GM19463 (cell line): ENCODE results near the gene SS18L1.
A peak's percentile ranks its signal among the peaks of the same experiment; 100 is the strongest.
"Not testable (repeated sequence)": the region's sequence is repeated elsewhere in the genome, so short reads cannot be mapped to it uniquely, and the experiment has no call there.

ENCODE experiments used
- ATAC-seq: cut with Tn5 transposase; IDR thresholded peaks from one replicate; pipeline ENCODE4 v1.9.1; 2021; ENCODE audit warnings: mild to moderate bottlenecking, moderate library complexity; ENCODE audit not compliant: unreplicated experiment

Gene SS18L1

DNA sequence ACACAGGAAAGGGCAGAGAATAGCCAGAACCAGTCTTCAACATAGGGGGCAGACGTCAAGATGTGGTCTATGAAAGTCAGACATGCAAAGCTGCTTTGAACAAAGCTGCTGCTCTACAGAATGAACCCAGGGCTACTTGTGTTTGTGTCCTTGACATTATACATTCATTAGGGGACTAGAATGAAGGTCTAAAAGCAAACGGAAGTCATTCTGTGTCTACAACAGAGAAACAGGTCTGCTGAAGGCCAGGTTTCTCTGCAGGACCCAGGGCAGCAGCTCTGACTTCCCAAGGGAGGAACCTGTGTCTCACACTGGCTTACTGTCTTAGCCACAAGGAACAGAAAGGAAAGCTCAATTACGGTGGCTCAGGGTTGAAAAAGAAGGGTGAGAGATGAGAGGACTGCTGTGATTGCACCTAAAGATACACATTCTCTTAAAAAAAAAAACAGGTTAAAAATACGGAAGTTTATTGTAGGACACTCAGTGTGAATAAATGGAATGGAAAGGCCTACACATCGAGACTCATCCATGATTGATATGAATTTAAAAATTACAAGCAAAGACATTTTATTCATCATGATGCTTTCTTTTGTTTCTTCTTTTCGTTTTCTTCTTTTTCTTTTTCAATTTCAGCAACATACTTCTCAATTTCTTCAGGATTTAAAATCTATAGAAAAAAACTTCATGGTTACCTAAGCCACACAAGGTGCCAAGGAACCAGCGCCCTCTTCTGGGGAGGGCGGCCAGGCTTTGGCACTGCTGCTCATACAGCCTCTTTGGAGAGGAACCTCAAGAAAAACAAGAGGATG lies 7.1 kb upstream of the SS18L1 start:
- no peak for ATAC-seq

DNA sequence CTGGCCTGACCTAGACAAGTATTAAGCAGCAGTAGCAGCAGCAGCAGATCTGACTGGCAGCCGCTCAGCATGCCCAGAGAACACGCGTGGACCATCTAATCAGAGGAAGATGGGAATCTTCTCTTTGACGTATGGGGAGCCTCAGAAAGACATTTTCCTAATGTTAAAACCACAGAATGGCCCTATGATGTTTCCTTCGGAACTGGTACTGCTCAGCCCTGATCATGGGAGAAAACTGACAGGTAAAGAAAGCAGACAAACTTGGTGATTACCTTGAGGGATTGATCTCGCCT lies 6.5 kb upstream of the SS18L1 start:
- ATAC-seq, result no peak

DNA sequence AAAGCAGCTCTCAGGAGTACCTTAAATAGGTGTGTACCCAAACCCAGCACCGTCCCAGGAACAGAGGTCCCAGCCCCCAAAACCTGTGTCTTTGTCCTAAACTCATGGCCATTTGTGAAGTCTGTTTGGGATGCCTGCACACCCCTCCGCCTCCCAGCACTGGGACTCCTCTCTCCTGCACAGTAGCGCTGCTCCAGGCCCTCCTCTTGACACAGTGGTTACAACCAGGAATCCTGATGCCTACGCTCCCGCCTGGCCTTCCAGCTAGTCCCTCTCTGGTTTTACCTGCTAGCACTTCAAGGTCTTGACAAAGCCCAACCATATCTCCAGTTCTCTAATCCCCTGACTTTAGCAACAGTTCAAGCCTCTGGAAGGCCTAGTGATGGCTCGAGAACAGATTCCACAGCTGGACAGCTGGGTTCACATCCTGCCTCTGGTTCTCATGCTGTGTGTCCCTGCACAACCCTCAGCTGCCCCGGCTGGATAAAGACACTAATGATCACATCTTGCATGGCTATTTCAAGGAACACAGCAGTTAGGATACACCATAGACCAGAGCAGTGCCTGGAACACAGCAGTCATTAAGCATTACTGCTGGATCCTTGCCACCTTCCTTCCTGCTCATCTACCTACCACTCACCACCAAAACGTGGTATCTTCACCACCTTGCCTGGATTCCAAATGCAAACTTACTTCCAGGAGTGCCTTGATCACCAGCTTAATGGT lies 5.9 kb upstream of the SS18L1 start:
- ATAC-seq, result no peak

DNA sequence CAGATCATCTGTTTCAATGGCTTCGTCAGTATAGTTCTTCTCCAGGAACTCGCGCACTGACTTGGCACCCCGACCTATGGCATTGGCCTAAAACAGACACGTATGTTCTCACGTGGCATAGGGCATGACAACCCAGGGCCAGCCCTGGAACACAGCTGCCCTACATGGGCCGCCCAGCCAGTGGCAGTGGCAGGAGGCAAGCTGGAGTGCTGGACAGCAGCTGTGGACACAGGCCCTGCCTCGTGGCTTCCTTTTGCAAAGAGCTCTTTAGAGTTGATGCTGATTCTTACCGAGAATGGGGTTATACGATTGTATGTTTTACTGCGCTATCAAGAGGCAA lies 5.4 kb upstream of the SS18L1 start:
- no peak for ATAC-seq

GRCh38 chr20:62138912-62139311 lies 4.7 kb upstream of the SS18L1 start:
- ATAC-seq, result no peak

DNA sequence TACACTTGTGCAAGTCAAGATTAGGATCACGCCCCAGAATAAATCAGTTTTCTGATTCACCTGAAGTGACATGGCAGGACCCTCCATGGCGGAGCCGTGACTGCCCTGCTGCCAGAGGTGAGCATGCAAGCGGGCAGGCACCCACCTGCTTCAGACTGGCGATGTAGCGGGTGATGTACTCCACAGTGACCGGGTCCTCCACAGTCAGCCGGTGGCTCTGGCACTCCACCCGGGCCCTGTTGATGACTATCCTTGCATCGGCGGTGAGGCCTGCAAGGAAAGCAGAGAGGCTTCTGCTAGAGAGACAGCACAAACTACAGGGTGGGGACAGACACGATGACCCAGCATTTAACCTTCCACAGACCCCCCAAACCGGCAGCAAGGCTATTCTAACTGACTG lies 3.9 kb upstream of the SS18L1 start:
- ATAC-seq, result no peak

DNA sequence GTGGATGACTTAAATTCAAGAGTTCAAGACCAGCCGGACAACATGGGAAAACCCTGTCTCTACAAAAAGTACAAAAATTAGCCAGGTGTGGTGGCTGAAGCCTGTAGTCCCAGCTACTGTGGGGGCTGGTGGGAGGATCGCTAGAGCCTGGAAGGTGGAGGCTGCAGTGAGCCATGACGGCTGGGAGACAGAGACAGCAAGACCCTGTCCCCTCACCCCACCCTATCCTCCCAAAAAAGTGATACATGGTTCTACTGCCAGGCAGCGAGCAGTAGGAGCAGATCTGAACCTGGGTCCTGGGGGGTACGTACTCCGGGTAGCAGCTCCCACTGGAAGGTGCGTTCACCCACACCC lies 2.5 kb upstream of the SS18L1 start:
- ATAC-seq, result no peak

- ATAC-seq, result no peak
Observed at GRCh38 chr20:62141397-62142251, 1.9 kb upstream of the SS18L1 start.

DNA sequence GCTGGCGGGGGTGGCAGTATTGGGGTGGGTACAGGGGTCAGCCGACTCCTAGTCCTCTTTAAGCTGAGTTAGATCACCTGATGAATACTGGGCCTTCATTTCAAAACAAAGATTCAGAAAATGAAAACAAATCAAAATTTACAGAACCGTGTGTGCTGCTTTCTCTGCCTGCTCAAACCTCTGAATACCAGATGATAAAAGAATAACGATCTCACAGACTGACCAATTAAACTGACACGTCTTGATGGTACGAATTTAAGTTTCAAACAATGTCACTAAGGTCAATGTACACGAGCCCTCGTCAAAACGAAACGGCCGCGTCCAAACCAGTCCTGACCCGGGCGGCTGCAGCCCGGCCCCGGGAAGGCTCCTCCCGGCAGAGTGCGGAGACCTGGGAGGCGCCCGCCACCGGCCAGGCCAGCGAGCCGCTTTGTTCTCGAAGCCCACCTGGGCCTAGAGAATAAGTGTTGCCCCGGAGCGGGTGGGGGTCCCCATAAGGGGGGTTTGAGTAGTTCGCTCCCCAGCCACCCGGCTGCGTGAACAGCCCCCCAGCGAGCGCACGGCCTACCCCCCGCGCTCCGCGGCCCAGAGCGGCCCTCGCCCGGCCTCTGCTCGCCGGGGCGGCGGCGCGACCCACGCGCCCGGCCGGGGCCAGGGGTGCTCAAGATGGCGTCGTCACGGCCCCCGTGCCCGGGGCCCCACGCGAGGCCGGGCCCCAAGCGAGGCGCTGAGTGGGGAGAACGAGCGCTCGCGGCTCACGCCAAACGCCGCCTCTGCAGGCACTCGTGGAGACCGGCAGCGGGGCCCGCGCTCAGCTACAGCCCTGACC lies 1.1 kb upstream of the SS18L1 start:
- ATAC-seq, result peak; percentile 8

DNA sequence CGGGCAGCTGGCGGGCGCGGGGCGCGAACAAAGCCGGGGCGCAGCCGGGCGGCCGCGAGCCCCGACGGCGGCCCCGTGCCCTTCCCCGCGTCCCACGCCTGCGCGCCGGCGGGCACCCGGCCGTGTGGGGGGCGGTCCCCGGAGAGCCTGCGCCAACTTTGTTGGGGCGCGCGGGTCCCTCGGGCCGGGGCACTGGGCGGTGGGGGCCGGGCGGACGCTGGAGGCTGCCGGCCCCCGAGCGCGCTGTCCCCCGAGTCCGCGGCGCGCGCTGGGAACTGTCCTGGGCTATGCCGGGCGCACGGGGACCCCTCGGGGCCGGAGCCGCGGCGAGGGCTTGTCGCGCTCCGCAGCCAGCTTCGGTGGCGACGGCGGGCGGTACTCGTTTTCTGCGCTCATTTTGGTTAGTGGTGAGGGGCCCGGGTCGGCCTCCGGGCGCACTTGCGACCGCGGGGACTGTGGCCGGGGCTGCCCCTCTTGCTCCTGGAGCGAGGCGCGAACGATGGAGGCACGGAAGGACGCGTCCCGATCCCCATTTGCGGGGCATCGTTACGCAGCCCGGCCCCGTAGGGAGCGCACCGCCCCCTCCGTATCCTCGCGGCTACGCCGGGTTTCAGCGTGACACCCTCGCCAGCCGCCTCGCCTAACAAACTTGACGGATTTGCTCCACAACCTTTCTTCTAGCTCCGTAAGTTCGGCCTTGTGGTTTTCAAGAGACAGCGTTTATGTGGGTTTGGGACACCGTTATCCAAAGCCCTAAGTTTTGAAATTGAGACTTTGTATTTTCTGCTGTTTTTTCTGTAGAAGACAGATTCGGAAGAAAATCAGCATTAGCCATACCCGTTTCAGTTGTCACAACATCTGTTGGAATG lies 622 bp downstream of the SS18L1 start:
- peak; percentile 21 for ATAC-seq

GRCh38 chr20:62145688-62146018 lies 2.1 kb downstream of the SS18L1 start:
- ATAC-seq, result no peak

DNA sequence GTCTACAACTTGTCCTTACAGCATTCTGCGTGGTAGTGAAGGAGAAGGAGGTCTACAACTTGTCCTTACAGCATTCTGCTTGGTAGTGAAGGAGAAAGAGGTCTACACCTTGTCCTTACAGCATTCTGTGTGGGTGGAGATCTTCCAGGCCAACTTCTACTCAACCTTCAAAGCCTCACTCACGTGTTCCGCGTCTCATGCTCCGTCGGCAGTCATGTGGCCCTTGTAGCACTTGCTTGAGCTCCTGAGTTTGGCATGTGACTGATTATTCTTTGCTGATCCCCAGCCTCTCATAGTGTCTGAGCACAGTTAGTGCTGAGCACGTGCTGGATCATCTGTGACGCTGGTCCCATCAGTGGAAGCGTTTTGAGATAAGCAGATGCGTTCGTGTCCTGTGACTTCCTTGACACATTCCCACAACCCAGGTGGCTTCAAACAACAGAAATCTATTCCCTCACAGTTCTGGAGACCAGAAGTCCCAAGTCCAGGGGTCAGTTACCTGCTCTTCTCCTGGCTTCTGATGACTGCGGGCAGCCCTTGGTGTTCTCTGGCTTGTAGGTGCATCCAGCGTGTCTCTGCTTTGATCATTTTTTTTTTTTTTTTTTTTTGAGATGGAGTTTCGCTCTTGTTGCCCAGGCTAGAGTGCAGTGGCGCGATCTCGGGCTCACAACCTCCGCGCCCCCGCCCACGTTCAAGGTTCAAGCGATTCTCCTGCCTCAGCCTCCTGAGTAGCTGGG lies 2.6 kb downstream of the SS18L1 start:
- ATAC-seq, result no peak

GRCh38 chr20:62147125-62147524 lies 3.6 kb downstream of the SS18L1 start:
- no peak for ATAC-seq

DNA sequence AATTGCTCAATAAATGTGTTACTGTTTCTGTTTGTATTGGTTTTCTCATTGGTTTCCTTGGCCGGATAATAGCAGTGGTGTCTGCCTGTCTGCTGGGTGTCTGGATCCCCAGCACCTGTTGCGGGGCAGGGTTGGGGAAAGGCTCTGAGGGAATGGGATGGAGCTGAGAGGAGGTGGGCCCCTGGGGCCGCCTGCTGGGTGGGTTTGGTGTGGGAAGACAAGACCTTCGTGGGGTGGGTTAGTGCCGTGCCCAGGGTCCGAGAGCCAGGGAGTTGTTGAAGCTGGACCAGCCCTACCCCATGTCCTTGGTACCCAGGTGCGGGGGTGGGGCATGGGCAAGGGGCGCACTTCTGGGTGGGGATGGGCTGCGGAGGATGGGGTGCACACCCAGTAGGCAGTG lies 4.0 kb downstream of the SS18L1 start:
- ATAC-seq, result no peak

DNA sequence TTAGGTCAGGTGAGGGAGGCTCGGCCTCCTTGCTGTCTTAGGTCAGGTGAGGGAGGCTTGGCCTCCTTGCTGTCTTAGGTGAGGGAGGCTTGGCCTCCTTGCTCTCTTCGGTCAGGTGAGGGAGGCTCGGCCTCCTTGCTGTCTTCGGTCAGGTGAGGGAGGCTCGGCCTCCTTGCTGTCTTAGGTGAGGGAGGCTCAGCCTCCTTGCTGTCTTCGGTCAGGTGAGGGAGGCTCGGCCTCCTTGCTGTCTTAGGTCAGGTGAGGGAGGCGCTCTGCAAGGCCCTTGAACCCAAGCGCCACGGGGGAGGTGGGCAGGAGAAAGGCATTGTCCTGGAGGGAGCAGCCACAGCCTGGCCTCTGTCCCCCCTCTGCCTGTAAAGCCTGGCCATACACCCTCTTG lies 4.8 kb downstream of the SS18L1 start:
- ATAC-seq, result not testable (repeated sequence)

DNA sequence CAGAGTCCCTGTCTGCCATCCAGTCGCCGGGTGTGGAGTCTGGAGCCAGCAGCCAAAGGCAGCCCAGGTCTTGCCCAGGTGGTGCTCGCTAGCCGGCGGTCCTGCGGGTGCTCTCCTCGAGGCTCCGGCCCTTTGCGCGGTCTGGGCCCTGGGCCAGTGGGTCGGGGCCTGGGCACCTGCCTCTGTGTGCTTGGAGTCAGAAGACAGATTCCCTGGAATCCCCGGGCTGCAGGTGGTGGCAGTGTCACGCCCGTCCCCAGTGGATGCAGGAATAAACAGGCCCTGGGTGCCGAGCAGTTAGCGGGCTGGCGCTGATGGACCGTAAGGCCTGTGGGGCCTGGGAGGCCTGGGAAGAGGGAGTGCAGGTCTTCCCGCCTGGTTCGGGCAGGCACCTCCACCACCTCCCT lies 5.3 kb downstream of the SS18L1 start:
- ATAC-seq, result no peak

DNA sequence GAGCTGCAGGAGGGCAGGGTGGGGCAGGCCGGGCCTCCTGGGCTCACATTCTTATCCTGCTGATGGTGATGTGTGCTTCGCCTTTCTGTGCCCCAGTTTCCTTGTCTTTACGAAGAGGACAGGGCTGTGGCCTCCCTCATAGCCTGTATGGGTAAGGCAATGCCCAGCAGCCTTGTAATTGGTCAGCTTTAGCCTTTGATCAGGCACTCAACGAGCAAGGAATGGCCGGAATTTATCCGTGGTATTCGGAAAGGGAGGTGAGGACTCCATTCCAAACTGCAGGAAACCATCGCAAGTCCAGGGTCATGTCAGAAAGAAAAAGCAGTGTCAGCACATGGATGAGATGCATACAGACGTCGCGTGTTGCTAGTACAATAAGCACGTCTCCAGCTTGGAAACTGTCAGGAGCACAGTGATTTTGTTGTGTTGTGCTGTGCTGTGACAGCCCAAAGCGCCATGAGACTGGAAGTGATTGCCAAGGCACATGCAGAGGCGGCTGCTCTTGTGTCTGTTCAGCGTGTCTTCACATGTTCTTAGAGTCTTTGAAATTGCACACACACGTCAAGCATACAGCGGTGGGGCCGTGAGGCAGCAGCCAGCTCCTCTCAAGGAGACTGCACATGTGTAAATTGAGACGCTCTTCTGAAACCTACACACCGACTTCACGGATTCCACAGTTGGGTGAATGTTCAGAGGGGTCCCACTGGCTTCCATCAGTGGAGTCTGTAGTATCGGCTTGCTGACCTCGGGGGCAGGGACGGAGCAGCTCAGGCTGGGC lies 6.2 kb downstream of the SS18L1 start:
- ATAC-seq, result no peak

- ATAC-seq, result no peak
Observed at GRCh38 chr20:62150310-62150575, 6.7 kb downstream of the SS18L1 start.

- no peak for ATAC-seq
Observed at GRCh38 chr20:62151225-62151624, 7.7 kb downstream of the SS18L1 start.
